ENCODE measurements around the gene USP34. TPM values are rescaled to one million over a fixed set of nuclear protein-coding genes. Genes with fewer than 3 reads are reported as not detected.

Gene USP34
- total and polyA plus RNA-seq, 2 donors from 2014 or later, result 37.2 to 112 TPM

GRCh38 chr2:61187085-61187484 lies 283.8 kb downstream of the USP34 start:
- Histone ChIP-seq H3K4me1 (ENCODE audit: control insufficient read depth in 2 of 3, insufficient read depth in 2 of 3, low read depth in 1 of 3, low read length in 3 of 3) (peaks cover 0 to 4% (median 0%) of the 10 kb centered on the region in 3 donors), H3K36me3 (ENCODE audit: control insufficient read depth in 2 of 3, insufficient read depth in 3 of 3, low read length in 3 of 3) (peaks cover 21 to 70% (median 39%) of the 10 kb centered on the region in 3 donors), H3K27ac (ENCODE audit: low read depth in 2 of 2, low read length in 2 of 2) (no peak overlapping the region), H3K9ac (ENCODE audit: low read length in 3 of 3) (no peak overlapping the region), H3K4me3 (ENCODE audit: low read length in 3 of 3) (no peak overlapping the region), H3K27me3 (ENCODE audit: control insufficient read depth, insufficient read depth, low read length) (no peaks in the 10 kb centered on the region), H3K9me3 (ENCODE audit: control insufficient read depth in 2 of 3, insufficient read depth in 1 of 3, low read length in 3 of 3) (no peaks in the 10 kb centered on the region)
- no peak for FAIRE-seq
- intact Hi-C loops (cut with DNase I), result no loop called here
- DNase-seq, result no peak
- TF ChIP-seq, protein P1, sequence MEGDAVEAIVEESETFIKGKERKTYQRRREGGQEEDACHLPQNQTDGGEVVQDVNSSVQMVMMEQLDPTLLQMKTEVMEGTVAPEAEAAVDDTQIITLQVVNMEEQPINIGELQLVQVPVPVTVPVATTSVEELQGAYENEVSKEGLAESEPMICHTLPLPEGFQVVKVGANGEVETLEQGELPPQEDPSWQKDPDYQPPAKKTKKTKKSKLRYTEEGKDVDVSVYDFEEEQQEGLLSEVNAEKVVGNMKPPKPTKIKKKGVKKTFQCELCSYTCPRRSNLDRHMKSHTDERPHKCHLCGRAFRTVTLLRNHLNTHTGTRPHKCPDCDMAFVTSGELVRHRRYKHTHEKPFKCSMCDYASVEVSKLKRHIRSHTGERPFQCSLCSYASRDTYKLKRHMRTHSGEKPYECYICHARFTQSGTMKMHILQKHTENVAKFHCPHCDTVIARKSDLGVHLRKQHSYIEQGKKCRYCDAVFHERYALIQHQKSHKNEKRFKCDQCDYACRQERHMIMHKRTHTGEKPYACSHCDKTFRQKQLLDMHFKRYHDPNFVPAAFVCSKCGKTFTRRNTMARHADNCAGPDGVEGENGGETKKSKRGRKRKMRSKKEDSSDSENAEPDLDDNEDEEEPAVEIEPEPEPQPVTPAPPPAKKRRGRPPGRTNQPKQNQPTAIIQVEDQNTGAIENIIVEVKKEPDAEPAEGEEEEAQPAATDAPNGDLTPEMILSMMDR (IDR thresholded peaks at IDR 0.05; ENCODE audit: borderline replicate concordance, extremely low read depth, insufficient read depth), result no peak

DNA sequence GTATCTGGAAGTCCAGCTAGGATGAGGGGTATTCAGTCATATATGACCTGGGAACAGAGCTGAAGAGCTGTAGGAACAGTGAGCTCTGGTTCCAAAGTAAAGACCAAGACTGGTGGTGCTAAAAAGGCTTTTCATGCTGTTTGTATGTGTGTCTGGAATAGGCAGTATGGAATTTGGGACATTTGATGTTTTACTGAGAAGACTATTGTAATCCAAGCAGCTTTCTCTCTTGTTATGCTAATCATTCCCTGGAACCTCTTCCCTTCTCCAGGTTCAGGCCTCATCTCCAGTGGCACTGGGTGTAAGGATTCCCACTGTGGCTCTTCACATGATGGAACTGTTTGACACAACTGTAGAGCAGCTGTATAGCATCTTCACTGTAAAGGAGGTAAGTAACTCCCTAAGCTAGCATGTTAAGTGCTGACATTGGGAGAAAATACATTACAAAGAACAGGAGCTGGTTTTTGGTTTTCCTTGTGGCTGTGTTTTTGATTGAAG lies 285.6 kb downstream of the USP34 start:
- no peak overlapping the region for H3K9ac ChIP-seq (ENCODE audit: low read length in 3 of 3)
- FAIRE-seq, result no peak
- no peak overlapping the region for H3K4me3 ChIP-seq (ENCODE audit: low read length in 3 of 3)
- H3K4me1 ChIP-seq (ENCODE audit: control insufficient read depth in 2 of 3, insufficient read depth in 2 of 3, low read depth in 1 of 3, low read length in 3 of 3), result peaks cover 0 to 16% (median 15%) of the 10 kb centered on the region in 3 donors
- peaks cover 21 to 75% (median 45%) of the 10 kb centered on the region in 3 donors for H3K36me3 ChIP-seq (ENCODE audit: control insufficient read depth in 2 of 3, insufficient read depth in 3 of 3, low read length in 3 of 3)
- H3K27ac ChIP-seq (ENCODE audit: low read depth in 2 of 2, low read length in 2 of 2), result no peak overlapping the region
- DNase-seq, result no peak
- intact Hi-C loops (cut with DNase I), result no loop called here
- TF ChIP-seq, protein P1 (IDR thresholded peaks at IDR 0.05; ENCODE audit: borderline replicate concordance, extremely low read depth, insufficient read depth), result no peak
- H3K27me3 ChIP-seq (ENCODE audit: control insufficient read depth, insufficient read depth, low read length), result no peaks in the 10 kb centered on the region
- H3K9me3 ChIP-seq (ENCODE audit: control insufficient read depth in 2 of 3, insufficient read depth in 1 of 3, low read length in 3 of 3), result no peaks in the 10 kb centered on the region

- TF ChIP-seq, protein P1 (IDR thresholded peaks at IDR 0.05; ENCODE audit: borderline replicate concordance, extremely low read depth, insufficient read depth), result no peak
- FAIRE-seq (no peak), DNase-seq (no peak)
- H3K36me3 ChIP-seq (ENCODE audit: control insufficient read depth in 2 of 3, insufficient read depth in 3 of 3, low read length in 3 of 3), result peaks cover 21 to 68% (median 47%) of the 10 kb centered on the region in 3 donors
- H3K27me3 ChIP-seq (ENCODE audit: control insufficient read depth, insufficient read depth, low read length), result no peaks in the 10 kb centered on the region
- H3K4me3 ChIP-seq (ENCODE audit: low read length in 3 of 3), result no peak overlapping the region
- peaks cover 0 to 25% (median 25%) of the 10 kb centered on the region in 3 donors for H3K4me1 ChIP-seq (ENCODE audit: control insufficient read depth in 2 of 3, insufficient read depth in 2 of 3, low read depth in 1 of 3, low read length in 3 of 3)
- no peak overlapping the region for H3K9ac ChIP-seq (ENCODE audit: low read length in 3 of 3)
- H3K27ac ChIP-seq (ENCODE audit: low read depth in 2 of 2, low read length in 2 of 2), result no peak overlapping the region
- H3K9me3 ChIP-seq (ENCODE audit: control insufficient read depth in 2 of 3, insufficient read depth in 1 of 3, low read length in 3 of 3), result no peaks in the 10 kb centered on the region
- intact Hi-C loops (cut with DNase I), result no loop called here
Measured at GRCh38 chr2:61184263-61184662, 286.6 kb downstream of the USP34 start.

DNA sequence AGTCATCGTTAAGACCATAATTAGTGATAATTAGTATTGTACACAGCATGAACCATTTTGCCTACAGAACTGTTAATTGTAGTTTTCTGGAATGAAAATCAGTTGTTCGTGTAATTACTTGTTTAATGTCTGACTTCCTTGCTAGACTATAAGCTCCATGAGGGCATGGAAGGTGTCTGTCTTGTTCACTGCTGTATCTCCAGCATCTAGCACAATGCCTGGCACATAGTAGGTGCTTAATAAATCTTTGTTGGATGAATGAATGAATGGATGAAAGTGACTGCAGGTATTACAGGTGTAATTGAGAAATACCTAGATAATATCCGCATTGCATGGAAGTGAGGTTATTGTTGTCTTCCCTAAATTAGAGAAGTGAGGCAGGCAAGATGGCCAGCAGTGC lies 287.1 kb downstream of the USP34 start:
- no peak for FAIRE-seq
- Histone ChIP-seq H3K4me3 (ENCODE audit: low read length in 3 of 3) (no peak overlapping the region), H3K9ac (ENCODE audit: low read length in 3 of 3) (no peak overlapping the region), H3K36me3 (ENCODE audit: control insufficient read depth in 2 of 3, insufficient read depth in 3 of 3, low read length in 3 of 3) (peaks cover 21 to 66% (median 49%) of the 10 kb centered on the region in 3 donors), H3K27ac (ENCODE audit: low read depth in 2 of 2, low read length in 2 of 2) (no peak overlapping the region), H3K9me3 (ENCODE audit: control insufficient read depth in 2 of 3, insufficient read depth in 1 of 3, low read length in 3 of 3) (no peaks in the 10 kb centered on the region), H3K4me1 (ENCODE audit: control insufficient read depth in 2 of 3, insufficient read depth in 2 of 3, low read depth in 1 of 3, low read length in 3 of 3) (peaks cover 0 to 30% (median 29%) of the 10 kb centered on the region in 3 donors), H3K27me3 (ENCODE audit: control insufficient read depth, insufficient read depth, low read length) (no peaks in the 10 kb centered on the region)
- intact Hi-C loops (cut with DNase I), result no loop called here
- DNase-seq, result no peak
- TF ChIP-seq, protein P1 (IDR thresholded peaks at IDR 0.05; ENCODE audit: borderline replicate concordance, extremely low read depth, insufficient read depth), result no peak

Measured in kidney (tissue), 14 donors.